HG02852 (cell line): Measurements from ENCODE around the gene ASB15.

Experiments used
- ATAC-seq: cut with Tn5 transposase; IDR thresholded peaks from one replicate; pipeline ENCODE4 v1.9.1; 2021; ENCODE audit warnings: mild to moderate bottlenecking, moderate library complexity; ENCODE audit not compliant: unreplicated experiment

Gene ASB15

DNA sequence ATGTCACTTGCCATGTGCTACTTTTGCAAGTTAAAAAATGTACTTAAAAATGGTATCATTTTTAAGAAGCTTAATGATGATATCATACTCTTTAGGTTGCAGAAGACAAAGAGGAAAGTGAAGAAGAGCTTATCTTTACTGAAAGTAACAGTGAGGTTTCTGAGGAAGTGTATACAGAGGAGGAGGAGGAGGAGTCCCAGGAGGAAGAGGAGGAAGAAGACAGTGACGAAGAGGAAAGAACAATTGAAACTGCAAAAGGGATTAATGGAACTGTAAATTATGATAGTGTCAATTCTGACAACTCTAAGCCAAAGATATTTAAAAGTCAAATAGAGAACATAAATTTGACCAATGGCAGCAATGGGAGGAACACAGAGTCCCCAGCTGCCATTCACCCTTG, 60.1 kb downstream of the ASB15 start:
- no peak for ATAC-seq

DNA sequence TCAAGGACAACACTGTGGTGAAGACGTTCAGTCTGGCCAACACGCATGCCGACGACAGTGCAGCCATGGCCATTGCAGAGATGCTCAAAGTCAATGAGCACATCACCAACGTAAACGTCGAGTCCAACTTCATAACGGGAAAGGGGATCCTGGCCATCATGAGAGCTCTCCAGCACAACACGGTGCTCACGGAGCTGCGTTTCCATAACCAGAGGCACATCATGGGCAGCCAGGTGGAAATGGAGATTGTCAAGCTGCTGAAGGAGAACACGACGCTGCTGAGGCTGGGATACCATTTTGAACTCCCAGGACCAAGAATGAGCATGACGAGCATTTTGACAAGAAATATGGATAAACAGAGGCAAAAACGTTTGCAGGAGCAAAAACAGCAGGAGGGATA, 60.7 kb downstream of the ASB15 start:
- no peak for ATAC-seq

DNA sequence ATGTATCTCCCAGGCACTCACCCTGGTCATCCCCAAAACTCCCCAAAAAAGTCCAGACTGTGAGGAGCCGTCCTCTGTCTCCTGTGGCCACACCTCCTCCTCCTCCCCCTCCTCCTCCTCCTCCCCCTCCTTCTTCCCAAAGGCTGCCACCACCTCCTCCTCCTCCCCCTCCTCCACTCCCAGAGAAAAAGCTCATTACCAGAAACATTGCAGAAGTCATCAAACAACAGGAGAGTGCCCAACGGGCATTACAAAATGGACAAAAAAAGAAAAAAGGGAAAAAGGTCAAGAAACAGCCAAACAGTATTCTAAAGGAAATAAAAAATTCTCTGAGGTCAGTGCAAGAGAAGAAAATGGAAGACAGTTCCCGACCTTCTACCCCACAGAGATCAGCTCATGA, 61.1 kb downstream of the ASB15 start:
- ATAC-seq: no peak

DNA sequence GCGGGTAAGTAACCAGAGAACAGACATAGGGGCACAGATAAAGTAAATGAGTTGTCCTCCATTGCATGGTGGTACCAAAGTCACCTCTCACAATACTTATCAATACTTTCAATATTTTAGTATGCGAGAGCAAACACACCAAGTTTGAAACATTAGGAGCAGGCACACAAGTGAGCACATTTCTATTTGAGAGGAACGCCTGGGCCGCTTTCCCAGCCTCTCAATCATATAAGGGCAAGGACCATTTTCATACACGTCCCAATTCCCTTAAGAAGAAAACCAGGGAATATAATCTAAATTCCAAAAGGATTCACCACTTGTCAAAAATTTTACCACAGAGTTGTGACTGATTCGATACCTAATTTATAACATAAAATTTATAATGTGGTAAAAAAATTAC, 61.6 kb downstream of the ASB15 start:
- no peak for ATAC-seq

DNA sequence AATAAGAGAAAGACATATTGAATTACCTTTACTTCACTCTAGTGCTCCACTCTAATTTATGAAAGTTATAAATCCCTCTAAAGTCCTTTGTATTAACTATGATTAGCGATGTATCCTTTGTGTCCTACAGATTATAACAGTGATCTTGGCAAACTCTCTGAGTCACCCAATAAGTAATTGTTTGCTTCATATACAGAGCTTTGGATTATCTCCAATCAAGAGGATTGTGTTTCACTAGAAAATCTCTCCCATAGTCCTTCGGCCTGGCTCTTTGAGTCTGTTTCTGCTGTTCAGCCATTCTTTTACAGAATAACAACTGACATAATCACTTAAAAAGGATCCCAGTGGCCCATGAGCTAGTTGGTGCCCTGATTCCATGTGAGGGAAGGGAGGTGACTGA, 63.5 kb downstream of the ASB15 start:
- no peak for ATAC-seq

DNA sequence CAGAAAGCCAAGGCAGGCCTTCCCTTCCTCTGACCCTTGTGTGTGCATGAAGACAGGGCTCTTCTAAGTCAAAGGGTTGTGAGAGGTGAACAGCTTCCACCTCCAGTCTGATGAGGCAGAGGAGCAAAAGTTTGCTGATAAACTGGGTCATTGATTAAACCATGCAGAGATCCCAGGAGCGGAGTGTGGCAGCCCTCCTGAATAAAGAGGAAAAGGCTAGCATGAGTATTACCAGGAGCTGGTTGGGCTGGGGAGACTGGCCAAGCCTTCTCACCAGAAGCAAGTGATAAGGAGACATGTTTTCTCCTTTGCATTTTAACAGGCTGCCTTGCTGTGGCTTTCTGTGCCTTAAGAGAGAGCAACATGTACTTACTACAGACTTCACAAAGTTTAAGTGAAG, 64.3 kb downstream of the ASB15 start:
- no peak for ATAC-seq

DNA sequence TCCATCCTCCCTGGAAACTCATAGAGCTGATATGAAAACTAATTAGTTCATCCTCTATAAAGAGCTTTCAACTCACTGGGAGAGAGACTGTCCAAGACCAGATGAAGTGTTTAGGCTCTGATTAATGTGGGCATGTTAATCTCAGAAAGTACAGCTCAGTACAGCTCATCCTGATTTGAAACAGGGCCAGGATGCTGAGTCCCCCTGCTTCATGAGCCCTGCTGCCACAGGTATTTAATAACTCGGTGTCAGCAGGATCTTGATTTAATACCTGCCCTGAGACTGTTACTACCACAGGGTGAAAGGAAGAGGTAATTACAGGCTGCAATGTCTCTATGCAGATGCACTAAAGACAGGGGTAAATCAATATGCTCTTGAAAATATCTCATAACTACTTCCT, 64.9 kb downstream of the ASB15 start:
- no peak for ATAC-seq

DNA sequence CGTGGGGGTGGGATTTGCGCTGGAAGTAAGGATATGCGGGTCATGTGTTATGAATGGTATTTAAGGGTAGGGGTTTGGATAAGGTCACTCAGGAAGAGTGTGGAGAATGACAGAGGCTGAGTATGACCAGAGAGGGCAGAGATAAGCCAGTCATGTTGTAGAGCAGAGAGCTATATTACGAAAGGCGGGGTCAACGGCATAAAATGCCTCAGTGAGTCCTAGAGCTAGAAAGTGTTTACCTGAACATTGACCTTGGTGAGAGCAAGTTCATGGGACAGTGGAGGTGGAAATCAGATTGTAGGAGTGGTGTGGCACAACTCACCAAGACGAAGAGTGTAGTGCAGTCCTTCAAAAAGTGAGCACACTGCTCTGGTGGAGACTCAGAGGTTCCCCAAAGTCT, 67.9 kb downstream of the ASB15 start:
- no peak for ATAC-seq

DNA sequence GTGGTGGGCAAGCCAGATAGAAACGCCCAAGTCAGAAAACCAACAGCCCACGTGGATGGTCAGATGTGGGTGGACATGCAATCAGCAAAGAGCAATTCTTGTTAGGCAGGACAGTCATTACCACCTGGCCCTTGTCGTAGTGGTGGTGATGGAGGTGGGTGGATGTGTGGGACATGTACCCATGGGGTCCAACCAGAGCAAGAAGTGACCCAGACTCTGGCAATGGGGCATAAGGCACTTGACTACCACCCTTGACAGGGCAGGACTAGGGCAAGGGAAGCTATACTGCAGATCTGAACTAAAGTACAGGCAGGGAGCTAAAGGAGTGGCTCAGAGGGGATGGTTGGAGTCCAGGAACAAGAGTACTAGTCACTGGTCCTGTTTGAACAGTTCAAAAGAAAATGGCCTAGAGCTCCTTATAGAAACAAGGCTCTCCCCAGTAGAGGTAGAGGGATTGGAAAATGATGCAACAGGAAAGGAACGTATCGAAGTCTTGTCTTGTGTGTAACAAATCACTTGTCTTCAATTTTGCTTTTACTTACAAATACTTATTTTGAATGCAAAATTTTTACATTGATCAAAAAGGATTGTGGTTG, 71.6 kb downstream of the ASB15 start:
- ATAC-seq: no peak

DNA sequence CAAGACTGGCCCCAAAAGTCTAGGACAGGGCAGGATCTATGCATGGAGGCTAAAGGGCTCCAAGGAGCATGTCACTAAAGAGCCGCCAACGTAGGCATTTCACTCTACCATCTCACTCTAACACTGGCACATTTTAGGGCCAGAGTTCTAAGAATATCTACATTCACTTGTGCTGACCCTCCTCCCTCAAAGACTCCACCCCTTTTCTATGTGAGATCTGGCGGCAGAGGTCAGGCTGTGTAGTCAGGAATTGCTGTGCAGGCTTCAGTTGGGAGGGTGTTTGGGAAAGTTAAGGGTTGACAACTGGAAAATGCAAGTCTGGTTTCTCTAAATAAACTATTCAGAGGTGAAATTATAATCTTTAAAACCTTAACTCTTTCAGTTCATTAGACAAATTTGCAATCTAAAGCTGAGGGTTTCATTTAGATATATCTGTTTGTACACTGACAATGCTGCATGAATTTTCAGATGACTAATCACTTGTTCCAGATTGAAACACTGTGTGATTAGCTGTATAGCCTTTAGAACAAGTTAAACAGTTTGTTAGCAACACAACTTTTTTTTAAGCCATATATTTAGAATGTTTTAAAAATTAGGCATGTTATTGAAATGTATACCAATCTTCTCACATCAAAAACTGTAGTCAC, 72.3 kb downstream of the ASB15 start:
- ATAC-seq: no peak

DNA sequence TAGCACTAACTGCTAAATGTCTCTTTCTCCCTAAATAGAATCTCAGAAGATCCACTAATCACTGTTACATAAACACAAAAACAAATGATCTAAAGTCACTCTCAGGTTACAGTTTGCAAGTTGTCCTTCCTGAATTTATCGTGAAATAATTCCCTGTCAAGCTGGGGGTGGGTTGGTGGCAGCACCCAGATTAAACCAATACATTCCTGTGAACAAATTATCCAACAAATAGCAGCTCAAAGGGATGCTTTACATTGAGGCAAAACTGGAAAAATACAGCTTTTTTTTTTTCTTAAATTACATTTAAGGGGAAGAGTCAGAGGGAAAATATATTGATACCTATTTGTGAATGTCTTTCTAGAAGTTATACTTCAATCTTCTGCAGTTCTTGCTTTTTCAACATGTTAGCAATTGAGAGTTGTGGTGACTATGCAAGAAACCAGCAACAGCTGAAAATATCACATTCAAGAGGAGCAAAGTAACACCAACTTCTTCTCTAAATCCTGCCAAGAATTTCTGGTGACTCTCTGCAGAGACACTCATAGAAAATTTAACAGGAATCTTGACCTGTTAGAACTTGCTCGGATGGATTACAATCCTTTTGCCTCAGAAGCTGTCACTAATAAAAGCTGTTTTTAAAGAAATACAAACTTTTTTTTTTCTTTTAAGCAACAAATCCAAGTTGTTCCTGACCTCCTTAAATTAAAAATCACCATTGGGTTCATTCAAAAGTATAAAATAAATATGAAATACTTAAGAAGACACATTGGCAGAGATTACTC, 73.0 kb downstream of the ASB15 start:
- ATAC-seq: no peak

DNA sequence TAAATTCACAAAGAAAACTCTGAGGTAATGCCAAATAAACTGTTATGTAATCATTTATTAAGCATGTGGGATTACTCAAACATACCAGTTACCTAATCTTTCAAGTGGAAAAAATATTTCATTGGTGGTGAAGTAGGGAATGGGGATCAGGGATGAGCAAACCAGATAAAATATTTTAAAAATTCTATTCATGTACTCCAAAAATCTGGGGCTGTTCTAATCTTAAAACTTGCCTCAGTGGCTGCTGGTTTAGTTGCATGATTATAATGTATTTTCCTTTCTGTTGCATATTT, 73.5 kb downstream of the ASB15 start:
- ATAC-seq: no peak

DNA sequence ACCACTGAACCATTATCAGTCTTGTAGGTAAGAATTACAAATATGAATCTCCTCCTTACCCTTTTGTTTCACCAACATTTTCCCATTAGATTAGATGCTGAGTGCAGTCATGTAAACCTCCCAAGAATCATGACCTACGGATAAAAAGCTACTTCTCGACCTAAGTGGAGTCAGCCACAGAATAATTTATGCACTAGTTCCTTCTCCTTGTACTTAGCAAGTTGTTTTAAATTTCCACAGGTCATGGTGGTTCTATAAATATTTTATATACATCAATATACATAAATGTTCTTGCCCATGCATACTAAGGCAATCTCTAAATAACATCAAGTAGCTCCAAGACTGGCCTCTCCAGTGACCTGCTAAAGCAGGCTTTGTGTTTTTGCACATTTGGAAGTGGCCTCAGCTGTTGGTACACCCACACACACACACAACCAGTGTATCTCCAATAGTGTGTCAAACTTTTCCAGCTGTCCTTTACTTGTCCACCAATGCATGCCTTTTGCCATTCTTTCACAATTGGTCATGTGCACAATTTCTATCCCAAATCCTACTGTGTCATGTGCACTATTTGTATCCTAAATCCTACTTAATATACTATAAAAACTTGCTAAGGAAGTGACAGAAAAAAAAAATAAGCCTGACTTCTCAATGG, 75.6 kb downstream of the ASB15 start:
- no peak for ATAC-seq

DNA sequence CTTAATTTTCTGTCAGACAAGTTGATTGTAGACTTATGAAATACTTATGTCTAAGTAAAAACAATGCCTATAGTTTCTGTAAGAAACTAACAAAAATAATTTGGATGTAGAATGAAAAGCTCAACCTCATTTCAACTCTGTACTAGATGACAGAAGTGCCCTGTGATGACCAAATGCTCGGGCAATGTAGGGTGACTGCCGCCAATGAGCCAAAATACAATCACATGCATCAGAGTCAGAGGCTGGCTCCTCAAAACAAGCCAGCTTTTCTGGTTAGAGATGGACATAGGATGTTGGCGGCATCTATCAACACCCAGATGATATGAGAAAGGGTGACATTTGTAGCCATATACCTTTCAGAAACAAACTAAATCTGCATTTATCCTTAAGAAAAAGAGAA, 78.0 kb downstream of the ASB15 start:
- ATAC-seq: no peak

DNA sequence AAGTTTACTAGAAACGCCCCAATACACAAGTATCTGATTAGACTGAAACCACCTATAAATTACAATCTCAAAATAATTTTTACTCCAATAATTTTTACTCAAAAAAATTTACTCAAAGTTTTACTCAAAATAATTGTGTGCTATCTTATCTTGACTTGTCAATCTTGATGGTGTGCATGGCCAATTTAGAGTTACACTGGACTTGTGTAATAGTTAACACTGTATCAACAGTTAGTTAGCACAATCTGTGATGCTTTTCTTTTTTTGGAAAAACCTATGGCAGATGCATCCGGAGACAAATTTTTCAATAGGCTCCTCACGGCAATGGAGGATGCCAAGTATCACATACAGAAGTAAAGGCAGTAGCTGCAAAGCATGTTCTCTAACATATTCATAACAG, 79.0 kb downstream of the ASB15 start:
- ATAC-seq: no peak

DNA sequence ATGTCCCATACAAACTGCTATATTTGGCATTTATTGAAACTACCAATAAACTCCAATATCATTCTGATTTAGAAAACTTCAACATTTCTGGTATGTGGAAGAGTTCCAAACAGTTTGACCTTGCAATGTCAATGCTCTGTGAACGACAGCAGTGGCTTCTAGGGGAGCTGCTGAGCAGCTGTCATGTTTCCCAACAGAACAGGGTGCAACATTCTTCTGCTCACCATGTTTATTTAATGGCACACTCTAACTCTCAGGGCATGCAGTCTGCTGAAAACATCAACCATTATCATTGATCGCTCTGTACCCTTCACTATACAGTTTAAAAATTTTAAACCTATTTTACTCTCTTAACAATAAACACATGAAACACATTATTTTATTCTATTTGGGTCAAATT, 79.9 kb downstream of the ASB15 start:
- ATAC-seq: no peak

DNA sequence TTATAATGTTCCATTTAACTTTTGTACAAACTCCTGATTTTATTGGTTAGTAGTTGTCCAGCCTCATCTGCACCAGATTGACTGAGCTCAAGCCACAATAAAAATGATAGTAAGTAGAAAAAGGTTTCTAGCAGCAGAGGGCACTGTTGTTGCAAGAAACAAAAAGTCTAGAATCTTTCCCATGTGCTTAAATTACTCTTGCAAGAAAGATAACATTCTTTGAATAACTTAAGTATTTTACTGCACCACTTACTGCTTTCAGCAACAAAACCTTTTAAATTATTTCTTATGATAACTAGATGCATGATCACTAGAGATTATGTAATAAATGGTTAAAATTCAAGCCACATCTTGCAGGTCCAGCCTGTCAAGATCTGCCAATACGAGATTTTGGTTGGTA, 81.1 kb downstream of the ASB15 start:
- no peak for ATAC-seq

DNA sequence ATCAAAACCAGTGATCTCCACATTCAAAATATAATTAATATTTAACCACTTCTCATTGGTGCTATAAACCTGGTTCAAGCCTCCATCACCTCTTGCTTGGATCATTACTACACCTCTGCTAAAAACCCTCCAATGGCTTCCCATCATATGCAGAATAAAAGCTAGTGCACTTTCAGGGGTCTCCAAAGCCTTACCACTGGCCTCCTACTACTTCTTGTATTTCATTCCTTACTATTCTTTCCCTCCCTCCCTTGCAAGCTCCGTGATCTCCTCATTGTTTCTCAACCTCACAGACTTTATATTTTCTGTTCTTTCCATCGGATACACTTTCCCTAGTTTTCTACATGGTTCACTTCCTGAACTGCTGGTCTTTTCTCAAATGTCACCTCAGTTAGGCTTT, 85.5 kb downstream of the ASB15 start:
- no peak for ATAC-seq

DNA sequence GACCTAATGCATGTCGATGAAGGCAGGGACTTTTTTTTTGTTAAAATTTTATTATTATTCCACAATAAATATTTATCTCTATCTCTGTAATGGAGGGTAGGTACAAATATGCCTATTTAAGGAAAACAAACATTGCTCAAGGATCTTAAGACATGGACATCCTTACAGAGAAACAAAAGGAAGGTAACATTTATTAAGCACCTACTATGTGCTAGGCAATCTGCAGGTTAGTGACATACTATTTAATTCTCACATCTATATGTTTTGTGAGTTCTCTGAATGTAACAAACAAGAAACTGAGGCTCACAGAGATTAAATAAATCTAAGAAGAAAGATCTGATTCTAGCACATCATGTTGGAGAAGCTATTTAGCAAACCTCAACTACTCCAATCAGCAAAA, 86.1 kb downstream of the ASB15 start:
- no peak for ATAC-seq
